Esophagus squamous epithelium (tissue), 5 donors: ENCODE results near the gene PIGZ. TPM values are rescaled to one million over a fixed set of nuclear protein-coding genes. Genes with fewer than 3 reads are reported as not detected.
A peak's percentile ranks its signal among the peaks of the same experiment; 100 is the strongest.

ENCODE experiments used
- DNase-seq: peaks from one replicate; lab custom pipeline; 2025; lab: John Stamatoyannopoulos, UW
- H3K27ac ChIP-seq, 4 donors: fragments of 200-600 bp; sonication (generic); one replicate each; pipeline ENCODE4 v1.5.1; 2016 to 2019; ENCODE audit warnings: mild to moderate bottlenecking in 1 of 4
- H3K27me3 ChIP-seq, 4 donors: fragments of 200-600 bp; sonication (generic); 1 replicate in 3 of 4; 2 replicates in 1 of 4; pipeline versions ENCODE4 v1.5.1 to v1.6.0; 2017 to 2021; ENCODE audit warnings: antibody characterized with exemption in 1 of 4
- H3K36me3 ChIP-seq, 3 donors: fragments of 200-600 bp; sonication (generic); one replicate each; pipeline ENCODE4 v1.5.1; 2016 to 2019
- H3K4me1 ChIP-seq, 3 donors: fragments of 200-600 bp; sonication (generic); one replicate each; pipeline ENCODE4 v1.5.1; 2017 to 2019
- H3K4me3 ChIP-seq, 4 donors: fragments of 200-600 bp; sonication (generic); 1 replicate in 3 of 4; 2 replicates in 1 of 4; pipeline ENCODE4 v1.5.1; 2016 to 2019; ENCODE audit warnings: mild to moderate bottlenecking in 2 of 4, moderate library complexity in 1 of 4
- H3K9me3 ChIP-seq, 3 donors: fragments of 200-600 bp; sonication (generic); one replicate each; pipeline ENCODE4 v1.5.1; 2016 to 2019
- POLR2A ChIP-seq, 4 donors: fragments of 450-650 bp; IDR thresholded peaks; one replicate each; pipeline ENCODE4 v1.6.1; 2017; ENCODE audit warnings: antibody characterized with exemption in 4 of 4, mild to moderate bottlenecking in 4 of 4, moderate library complexity in 3 of 4
- WGBS, 2 donors: methylation state at CpG; one replicate each; pipeline ENCODE4 v1.1.5; 2018; 5-methylcytosine and 5-hydroxymethylcytosine counted together
- intact Hi-C: fragments of 100-400 bp; cut with DNase I; formaldehyde crosslinking; loops from one replicate; pipeline ENCODE4 v1.15.0; 2022
- total RNA-seq, 4 donors: library from RNA; depleted of rRNA; stranded (reverse); fragments of >200 nt; gene quantifications; one replicate each; pipeline ENCODE4 v1.1.0, GENCODE V29; 2016
- TF ChIP-seq, protein P1 (sequence below), 6 experiments: fragments of 450-650 bp in 4 of 6; fragments of 200-600 bp in 2 of 6; sonication (generic) in 2 of 6; IDR thresholded peaks; one replicate each; pipeline ENCODE4 v1.5.1; 2016 to 2019; ENCODE audit warnings: antibody characterized with exemption in 6 of 6, mild to moderate bottlenecking in 4 of 6, moderate library complexity in 4 of 6
- donor health status: DM: yes; HTN: yes; CAD: no.

Gene PIGZ
- total RNA-seq, 4 donors from 2014 or later, result 3.4 to 8.8 (median 5.4) TPM

DNA sequence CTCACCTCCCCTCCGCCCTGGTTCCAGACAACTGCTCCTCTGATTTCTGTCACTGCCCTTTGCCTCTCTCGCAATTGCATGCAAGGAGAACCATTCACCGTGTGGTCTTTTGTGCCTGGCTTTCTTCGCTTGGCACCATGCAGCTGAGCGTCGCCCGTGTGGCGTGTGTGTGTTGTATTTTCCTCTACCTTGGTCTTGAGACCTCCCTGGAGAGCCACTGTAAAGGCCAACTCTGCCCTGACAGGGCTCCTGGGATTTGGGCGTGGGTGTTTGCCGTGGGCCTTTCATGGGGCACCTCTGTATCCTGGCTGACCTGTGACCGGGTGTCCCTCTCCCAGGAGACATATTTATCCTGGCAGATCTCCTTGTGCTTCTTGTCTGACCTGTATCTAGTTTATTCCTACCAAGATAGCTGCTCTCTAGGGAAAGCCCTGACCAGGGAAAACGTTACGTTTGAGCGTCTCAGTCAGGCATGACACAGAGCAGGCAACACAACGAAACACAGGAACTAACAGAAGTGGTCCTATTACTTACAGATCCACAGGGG, 2.0 kb upstream of the PIGZ start:
- Histone ChIP-seq H3K4me3 (no peak overlapping the region), H3K27ac (no peak overlapping the region), H3K27me3 (no peaks in the 10 kb centered on the region), H3K9me3 (no peaks in the 10 kb centered on the region), H3K4me1 (peaks cover 4 to 18% (median 10%) of the 10 kb centered on the region in 3 donors), H3K36me3 (peaks cover 0 to 14% (median 0%) of the 10 kb centered on the region in 3 donors)
- 86 to 89% methylated on average over 12 to 14 of the region's 15 CpGs for WGBS, 2 donors
- intact Hi-C loops, result no loop called here
- TF ChIP-seq, protein P1, sequence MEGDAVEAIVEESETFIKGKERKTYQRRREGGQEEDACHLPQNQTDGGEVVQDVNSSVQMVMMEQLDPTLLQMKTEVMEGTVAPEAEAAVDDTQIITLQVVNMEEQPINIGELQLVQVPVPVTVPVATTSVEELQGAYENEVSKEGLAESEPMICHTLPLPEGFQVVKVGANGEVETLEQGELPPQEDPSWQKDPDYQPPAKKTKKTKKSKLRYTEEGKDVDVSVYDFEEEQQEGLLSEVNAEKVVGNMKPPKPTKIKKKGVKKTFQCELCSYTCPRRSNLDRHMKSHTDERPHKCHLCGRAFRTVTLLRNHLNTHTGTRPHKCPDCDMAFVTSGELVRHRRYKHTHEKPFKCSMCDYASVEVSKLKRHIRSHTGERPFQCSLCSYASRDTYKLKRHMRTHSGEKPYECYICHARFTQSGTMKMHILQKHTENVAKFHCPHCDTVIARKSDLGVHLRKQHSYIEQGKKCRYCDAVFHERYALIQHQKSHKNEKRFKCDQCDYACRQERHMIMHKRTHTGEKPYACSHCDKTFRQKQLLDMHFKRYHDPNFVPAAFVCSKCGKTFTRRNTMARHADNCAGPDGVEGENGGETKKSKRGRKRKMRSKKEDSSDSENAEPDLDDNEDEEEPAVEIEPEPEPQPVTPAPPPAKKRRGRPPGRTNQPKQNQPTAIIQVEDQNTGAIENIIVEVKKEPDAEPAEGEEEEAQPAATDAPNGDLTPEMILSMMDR (IDR thresholded peaks at IDR 0.05), result no peak
- TF ChIP-seq POLR2A (IDR thresholded peaks at IDR 0.05), result no peak
- no peak for DNase-seq

DNA sequence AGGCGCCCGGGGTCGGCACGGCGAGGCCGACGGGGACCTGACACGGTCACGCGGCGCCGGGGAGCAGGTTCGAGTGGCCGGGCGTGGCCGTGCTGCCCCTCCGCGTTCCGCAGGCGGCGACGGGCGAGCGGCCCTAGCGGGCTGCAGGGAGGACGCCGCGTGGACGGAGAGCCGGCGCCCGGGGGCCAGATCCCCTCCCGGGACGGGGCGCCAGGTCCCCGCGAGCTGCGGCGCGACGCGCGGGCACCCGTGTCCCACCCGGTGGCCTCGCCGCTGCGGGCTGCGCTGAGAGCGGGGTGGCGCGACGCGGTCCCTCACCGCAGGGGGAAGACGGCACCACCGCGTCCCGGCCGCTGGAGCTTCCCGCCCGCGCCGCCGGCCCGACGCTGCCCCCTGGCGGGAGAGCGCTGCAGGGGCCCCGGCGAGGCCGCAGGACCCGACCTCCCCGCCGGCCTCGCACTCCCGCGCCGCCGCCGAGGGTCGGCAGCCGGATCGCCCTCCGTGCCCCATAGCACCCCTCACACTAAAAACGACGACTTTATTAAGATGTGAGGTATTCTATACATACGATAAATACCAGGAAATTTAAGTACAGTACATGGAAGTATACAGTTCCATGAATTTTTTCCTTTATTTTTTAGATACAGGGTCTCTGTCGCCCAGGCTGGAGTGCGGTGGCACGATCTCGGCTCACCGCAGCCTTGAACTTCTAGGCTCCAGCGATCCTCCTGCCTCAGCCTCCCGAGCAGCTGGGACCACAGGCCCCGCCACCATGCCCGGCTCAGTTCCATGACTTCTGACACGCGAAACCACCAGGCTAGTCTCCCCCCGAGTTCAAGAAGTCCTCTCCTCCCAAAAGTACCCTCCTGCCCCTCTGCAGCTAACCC, 1.3 kb upstream of the PIGZ start:
- Histone ChIP-seq H3K9me3 (no peaks in the 10 kb centered on the region), H3K27me3 (no peaks in the 10 kb centered on the region), H3K4me1 (peaks cover 4 to 18% (median 10%) of the 10 kb centered on the region in 3 donors), H3K4me3 (peak overlapping the region; percentile 74 to 96 (median 86)), H3K36me3 (peaks cover 0 to 19% (median 0%) of the 10 kb centered on the region in 3 donors), H3K27ac (peak overlapping the region; percentile 80 to 89 (median 88))
- TF ChIP-seq, protein P1 (IDR thresholded peaks at IDR 0.05), result peak; percentile 49 to 96 (median 90)
- no peak for TF ChIP-seq POLR2A (IDR thresholded peaks at IDR 0.05)
- WGBS, 2 donors, result 34 to 39% methylated on average over 17 to 27 of the region's 100 CpGs
- intact Hi-C loops, result loop anchor here (10.0 kb wide), 1 partner anchor 135 kb away; no protein-coding TSS in a partner anchor
- DNase-seq, result no peak

DNA sequence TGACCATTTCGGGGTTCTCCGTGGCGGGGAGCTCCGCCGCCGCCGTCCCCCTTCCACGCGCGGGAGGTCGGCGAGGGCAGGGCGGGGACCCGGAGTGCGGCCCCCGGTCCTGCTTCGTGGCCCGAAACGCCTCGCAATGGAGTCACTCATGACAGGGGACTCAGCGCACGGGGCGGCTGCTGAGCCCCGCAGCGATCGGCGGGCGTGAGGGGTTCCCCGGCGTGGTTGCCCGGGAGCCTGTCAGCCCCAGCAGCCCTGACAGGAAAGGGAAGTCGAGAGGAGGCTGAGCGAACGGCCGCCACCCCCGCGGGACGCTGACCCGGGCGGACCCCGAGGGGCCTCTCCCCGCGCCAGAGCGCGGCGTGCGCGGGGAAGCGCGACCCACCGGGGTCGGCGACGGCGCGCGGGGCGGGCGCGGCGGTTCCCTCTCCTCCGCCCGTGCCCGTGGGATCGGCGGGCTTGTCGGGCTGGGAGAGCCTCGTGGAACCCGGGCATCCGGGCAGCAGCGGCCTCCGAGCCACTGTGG, 564 bp upstream of the PIGZ start:
- Histone ChIP-seq H3K27me3 (no peaks in the 10 kb centered on the region), H3K4me3 (peak overlapping the region; percentile 74 to 96 (median 86)), H3K9me3 (no peaks in the 10 kb centered on the region), H3K4me1 (peaks cover 4 to 18% (median 10%) of the 10 kb centered on the region in 3 donors), H3K36me3 (peaks cover 0 to 19% (median 0%) of the 10 kb centered on the region in 3 donors), H3K27ac (peak overlapping the region; percentile 80 to 89 (median 88))
- WGBS, 2 donors, result 0% methylated on average over 12 of the region's 72 CpGs; no CpG with 5 or more reads in 1 of the 2 donors
- DNase-seq, result no peak
- intact Hi-C loops, result loop anchor here (10.0 kb wide), 1 partner anchor 134 kb away; no protein-coding TSS in a partner anchor
- no peak for TF ChIP-seq POLR2A (IDR thresholded peaks at IDR 0.05)

DNA sequence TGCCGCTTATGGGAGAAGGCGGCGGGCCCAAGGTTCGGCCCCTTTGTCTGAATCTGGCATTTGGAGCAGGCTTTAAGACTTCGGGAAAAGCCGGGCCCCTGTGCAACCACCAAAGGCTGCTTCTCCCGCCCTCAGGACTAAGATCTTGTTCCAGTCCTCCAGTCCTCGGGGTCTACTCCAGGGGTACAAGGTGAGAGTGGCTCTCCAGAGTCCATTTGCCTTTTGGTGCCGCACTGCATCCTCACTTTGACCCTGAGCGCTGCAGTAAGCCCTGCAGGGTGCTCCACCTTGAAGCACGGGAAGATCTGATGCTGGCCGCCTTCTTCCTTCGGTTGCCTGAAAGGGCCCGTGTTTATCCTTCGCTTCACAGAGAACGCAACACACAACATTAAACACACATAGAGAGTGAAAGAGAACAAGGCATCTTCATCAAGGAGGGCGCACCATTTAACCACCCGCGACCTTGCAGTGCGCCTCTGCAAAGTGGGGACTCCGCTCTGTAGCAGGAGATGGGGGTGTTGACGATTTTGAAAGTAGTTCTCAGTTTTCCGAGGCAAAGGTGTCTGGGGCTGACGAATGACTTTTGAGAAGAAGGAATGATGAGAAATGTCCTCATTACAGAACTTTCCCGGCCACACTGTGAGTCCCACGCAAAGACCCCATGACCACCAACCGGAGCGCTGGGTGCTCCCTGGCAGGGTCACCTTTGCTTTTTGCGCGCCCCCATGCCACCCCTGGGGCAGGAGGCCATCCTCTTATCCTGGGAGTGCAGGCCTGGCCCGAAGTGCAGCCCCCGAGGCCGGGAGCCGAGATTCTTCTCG, 1.0 kb downstream of the PIGZ start:
- intact Hi-C loops, result loop anchor here (10.0 kb wide), 1 partner anchor 133 kb away; no protein-coding TSS in a partner anchor
- peak overlapping the region in 1 of 4 donors; percentile 80 for H3K27ac ChIP-seq
- no peak for DNase-seq
- H3K9me3 ChIP-seq, result no peaks in the 10 kb centered on the region
- peaks cover 0 to 19% (median 0%) of the 10 kb centered on the region in 3 donors for H3K36me3 ChIP-seq
- no peaks in the 10 kb centered on the region for H3K27me3 ChIP-seq
- H3K4me3 ChIP-seq, result peak overlapping the region; percentile 74 to 96 (median 86)
- 62 to 87% methylated on average over 12 to 18 of the region's 35 CpGs for WGBS, 2 donors
- TF ChIP-seq, protein P1 (IDR thresholded peaks at IDR 0.05), result no peak
- no peak for TF ChIP-seq POLR2A (IDR thresholded peaks at IDR 0.05)
- H3K4me1 ChIP-seq, result peaks cover 4 to 18% (median 10%) of the 10 kb centered on the region in 3 donors
